Stimulated activated effector memory CD8-positive, alpha-beta T cell treated with anti-CD3 and anti-CD28 coated beads, Interleukin-12 subunit alpha, Interleukin-12 subunit beta, amount 100 ng/mL, for 72 hours (primary cell): Measurements from ENCODE around the gene DLG2.

ENCODE experiments used
- ATAC-seq: fragments of 150-1000 bp; cut with Tn5 transposase; 2 replicates; pipeline ENCODE4 v1.10.0; 2021
- DNase-seq, 2 donors: peaks; one replicate each; pipeline ENCODE4 v3.0.0; 2021 to 2022; ENCODE audit warnings: low spot score in 2 of 2
- H3K27ac Mint-ChIP-seq: one replicate; pipeline ENCODE4 v1.8.0; 2022; ENCODE audit warnings: mild to moderate bottlenecking, mixed read lengths
- H3K36me3 Mint-ChIP-seq: one replicate; pipeline ENCODE4 v1.8.0; 2022; ENCODE audit warnings: mild to moderate bottlenecking, mixed read lengths
- H3K4me1 Mint-ChIP-seq: one replicate; pipeline ENCODE4 v1.8.0; 2022; ENCODE audit warnings: mixed read lengths
- H3K4me3 Mint-ChIP-seq: one replicate; pipeline ENCODE4 v1.8.0; 2022; ENCODE audit warnings: mild to moderate bottlenecking, mixed read lengths
- H3K9me3 Mint-ChIP-seq: one replicate; pipeline ENCODE4 v1.8.0; 2022; ENCODE audit warnings: mixed read lengths

Gene DLG2

GRCh38 chr11:84720706-84721402 lies 906.3 kb downstream of the DLG2 start:
- H3K27ac Mint-ChIP-seq: no peak overlapping the region
- no peaks in the 10 kb centered on the region for H3K36me3 Mint-ChIP-seq
- no peak overlapping the region for H3K4me3 Mint-ChIP-seq
- DNase-seq: no peak
- H3K9me3 Mint-ChIP-seq: peaks cover 4% of the 10 kb centered on the region
- no peaks in the 10 kb centered on the region for H3K4me1 Mint-ChIP-seq
- no peak for ATAC-seq

GRCh38 chr11:84719935-84720577 lies 907.1 kb downstream of the DLG2 start:
- no peak overlapping the region for H3K4me3 Mint-ChIP-seq
- ATAC-seq: no peak

GRCh38 chr11:84714316-84714780 lies 912.8 kb downstream of the DLG2 start:
- ATAC-seq (no peak), DNase-seq (no peak)
- H3K36me3 Mint-ChIP-seq: no peaks in the 10 kb centered on the region
- H3K4me1 Mint-ChIP-seq: no peaks in the 10 kb centered on the region
- no peak overlapping the region for H3K27ac Mint-ChIP-seq
- H3K9me3 Mint-ChIP-seq: peaks cover 15% of the 10 kb centered on the region
- H3K4me3 Mint-ChIP-seq: no peak overlapping the region

More at GRCh38 chr11:84719935-84720577, 907.1 kb downstream of the DLG2 start:
- Mint-ChIP-seq H3K27ac (no peak overlapping the region), H3K9me3 (peaks cover 5% of the 10 kb centered on the region), H3K4me1 (no peaks in the 10 kb centered on the region), H3K36me3 (no peaks in the 10 kb centered on the region)
- no peak for DNase-seq

- Mint-ChIP-seq H3K9me3 (peaks cover 16% of the 10 kb centered on the region), H3K4me3 (no peak overlapping the region), H3K4me1 (no peaks in the 10 kb centered on the region), H3K27ac (no peak overlapping the region), H3K36me3 (no peaks in the 10 kb centered on the region)
- ATAC-seq (no peak), DNase-seq (no peak)
These were observed 935.3 kb downstream of the DLG2 start for GRCh38 chr11:84691830-84692229.

GRCh38 chr11:84687433-84687832 lies 939.7 kb downstream of the DLG2 start:
- no peak overlapping the region for H3K4me3 Mint-ChIP-seq
- no peak for ATAC-seq
- no peaks in the 10 kb centered on the region for H3K36me3 Mint-ChIP-seq

GRCh38 chr11:84686716-84687115 lies 940.4 kb downstream of the DLG2 start:
- no peak for ATAC-seq
- DNase-seq: no peak
- no peaks in the 10 kb centered on the region for H3K4me1 Mint-ChIP-seq
- H3K4me3 Mint-ChIP-seq: no peak overlapping the region
- H3K27ac Mint-ChIP-seq: no peak overlapping the region
- no peaks in the 10 kb centered on the region for H3K36me3 Mint-ChIP-seq
- peaks cover 23% of the 10 kb centered on the region for H3K9me3 Mint-ChIP-seq

More at GRCh38 chr11:84687433-84687832, 939.7 kb downstream of the DLG2 start:
- H3K4me1 Mint-ChIP-seq: no peaks in the 10 kb centered on the region
- no peak overlapping the region for H3K27ac Mint-ChIP-seq
- no peak for DNase-seq
- peaks cover 21% of the 10 kb centered on the region for H3K9me3 Mint-ChIP-seq

- H3K4me1 Mint-ChIP-seq: no peaks in the 10 kb centered on the region
- H3K36me3 Mint-ChIP-seq: no peaks in the 10 kb centered on the region
- peaks cover 23% of the 10 kb centered on the region for H3K9me3 Mint-ChIP-seq
- no peak overlapping the region for H3K27ac Mint-ChIP-seq
- ATAC-seq: no peak
- no peak overlapping the region for H3K4me3 Mint-ChIP-seq
- no peak for DNase-seq
These were observed 941.2 kb downstream of the DLG2 start for GRCh38 chr11:84685976-84686375.

- Mint-ChIP-seq H3K4me3 (no peak overlapping the region), H3K4me1 (no peaks in the 10 kb centered on the region), H3K9me3 (peaks cover 23% of the 10 kb centered on the region), H3K27ac (no peak overlapping the region), H3K36me3 (no peaks in the 10 kb centered on the region)
- no peak for DNase-seq
- ATAC-seq: no peak
These were observed 942.0 kb downstream of the DLG2 start for GRCh38 chr11:84685149-84685548.

GRCh38 chr11:84681456-84681855 lies 945.7 kb downstream of the DLG2 start:
- DNase-seq (no peak), ATAC-seq (no peak)
- no peak overlapping the region for H3K4me3 Mint-ChIP-seq
- H3K4me1 Mint-ChIP-seq: no peaks in the 10 kb centered on the region
- no peak overlapping the region for H3K27ac Mint-ChIP-seq
- no peaks in the 10 kb centered on the region for H3K36me3 Mint-ChIP-seq
- peaks cover 27% of the 10 kb centered on the region for H3K9me3 Mint-ChIP-seq

GRCh38 chr11:84675396-84676025 lies 951.6 kb downstream of the DLG2 start:
- Mint-ChIP-seq H3K4me3 (no peak overlapping the region), H3K4me1 (no peaks in the 10 kb centered on the region), H3K9me3 (peaks cover 20% of the 10 kb centered on the region), H3K36me3 (no peaks in the 10 kb centered on the region), H3K27ac (no peak overlapping the region)
- DNase-seq (no peak), ATAC-seq (no peak)

- Mint-ChIP-seq H3K9me3 (peaks cover 23% of the 10 kb centered on the region), H3K27ac (no peak overlapping the region), H3K36me3 (no peaks in the 10 kb centered on the region), H3K4me3 (no peak overlapping the region), H3K4me1 (no peaks in the 10 kb centered on the region)
- ATAC-seq (no peak), DNase-seq (no peak)
These were observed 953.4 kb downstream of the DLG2 start for GRCh38 chr11:84673753-84674152.

GRCh38 chr11:84671325-84671999 lies 955.7 kb downstream of the DLG2 start:
- Mint-ChIP-seq H3K27ac (no peak overlapping the region), H3K9me3 (peaks cover 23% of the 10 kb centered on the region), H3K4me3 (no peak overlapping the region), H3K4me1 (no peaks in the 10 kb centered on the region), H3K36me3 (no peaks in the 10 kb centered on the region)
- ATAC-seq: no peak
- no peak for DNase-seq

- no peak overlapping the region for H3K4me3 Mint-ChIP-seq
- peaks cover 12% of the 10 kb centered on the region for H3K9me3 Mint-ChIP-seq
- DNase-seq (no peak), ATAC-seq (no peak)
- H3K27ac Mint-ChIP-seq: no peak overlapping the region
- H3K36me3 Mint-ChIP-seq: no peaks in the 10 kb centered on the region
- no peaks in the 10 kb centered on the region for H3K4me1 Mint-ChIP-seq
These were observed 963.4 kb downstream of the DLG2 start for GRCh38 chr11:84663731-84664130.

GRCh38 chr11:84660257-84660977 lies 966.7 kb downstream of the DLG2 start:
- Mint-ChIP-seq H3K4me3 (no peak overlapping the region), H3K9me3 (peaks cover 17% of the 10 kb centered on the region), H3K4me1 (no peaks in the 10 kb centered on the region), H3K27ac (no peak overlapping the region), H3K36me3 (no peaks in the 10 kb centered on the region)
- no peak for ATAC-seq
- DNase-seq: no peak

- Mint-ChIP-seq H3K9me3 (peaks cover 21% of the 10 kb centered on the region), H3K36me3 (no peaks in the 10 kb centered on the region), H3K27ac (no peak overlapping the region), H3K4me3 (no peak overlapping the region), H3K4me1 (no peaks in the 10 kb centered on the region)
- ATAC-seq: no peak
- DNase-seq: no peak
These were observed 971.4 kb downstream of the DLG2 start for GRCh38 chr11:84655712-84656111.
